Osteocyte (in vitro differentiated cells): ENCODE results near the gene PAK3. TPM values are rescaled to one million over a fixed set of nuclear protein-coding genes. Genes with fewer than 3 reads are reported as not detected.

Source experiments
- DNase-seq: peaks from one replicate; pipeline ENCODE4 v3.0.0; 2021; ENCODE audit warnings: mixed read lengths; ENCODE audit not compliant: unreplicated experiment; ENCODE audit errors: extremely low spot score
- H3K27ac Mint-ChIP-seq: one replicate; pipeline ENCODE4 v1.8.0; 2021; ENCODE audit warnings: mild to moderate bottlenecking, mixed read lengths; ENCODE audit not compliant: unreplicated experiment
- H3K27me3 Mint-ChIP-seq: one replicate; pipeline ENCODE4 v1.8.0; 2021; ENCODE audit warnings: mixed read lengths; ENCODE audit not compliant: unreplicated experiment
- H3K36me3 Mint-ChIP-seq: one replicate; pipeline ENCODE4 v1.8.0; 2021; ENCODE audit warnings: mixed read lengths; ENCODE audit not compliant: unreplicated experiment
- H3K4me1 Mint-ChIP-seq: one replicate; pipeline ENCODE4 v1.8.0; 2021; ENCODE audit warnings: mixed read lengths; ENCODE audit not compliant: unreplicated experiment
- H3K4me3 Mint-ChIP-seq: one replicate; pipeline ENCODE4 v1.8.0; 2021; ENCODE audit warnings: mild to moderate bottlenecking, moderate library complexity, mixed read lengths; ENCODE audit not compliant: unreplicated experiment
- H3K9me3 Mint-ChIP-seq: one replicate; pipeline ENCODE4 v1.8.0; 2021; ENCODE audit warnings: mixed read lengths; ENCODE audit not compliant: unreplicated experiment
- total RNA-seq: library from RNA; stranded (reverse); gene quantifications from 2 replicates; pipeline ENCODE4 v1.2.1, GENCODE V29; 2021
- TF ChIP-seq, protein P1 (sequence below): fragments of 200-600 bp; sonication (generic); IDR thresholded peaks from 2 replicates; pipeline ENCODE4 v1.5.0; 2021; ENCODE audit warnings: antibody characterized with exemption, mild to moderate bottlenecking, moderate library complexity

Gene PAK3
- total RNA-seq, 1 donor from 2014 or later: not detected

DNA sequence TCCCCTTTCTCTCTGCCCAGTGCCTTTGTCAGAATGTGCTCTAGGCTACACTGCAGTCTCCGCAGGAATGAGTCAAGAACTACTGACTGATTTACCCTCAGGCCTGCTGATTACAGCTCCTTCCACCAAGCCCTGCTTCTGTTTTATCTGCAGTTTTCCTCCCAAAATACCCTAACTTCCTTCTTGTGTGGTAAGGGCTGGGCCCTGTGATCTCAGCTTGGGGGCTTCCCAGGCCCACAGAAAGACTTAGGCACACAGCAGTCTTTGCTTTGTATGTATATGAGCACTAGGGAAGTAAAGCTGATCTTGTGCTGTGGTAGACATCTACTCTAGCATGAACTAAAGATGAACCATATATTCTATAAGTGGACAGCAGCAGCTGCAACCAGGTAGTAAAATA, 18.8 kb downstream of the PAK3 start:
- TF ChIP-seq, protein P1, sequence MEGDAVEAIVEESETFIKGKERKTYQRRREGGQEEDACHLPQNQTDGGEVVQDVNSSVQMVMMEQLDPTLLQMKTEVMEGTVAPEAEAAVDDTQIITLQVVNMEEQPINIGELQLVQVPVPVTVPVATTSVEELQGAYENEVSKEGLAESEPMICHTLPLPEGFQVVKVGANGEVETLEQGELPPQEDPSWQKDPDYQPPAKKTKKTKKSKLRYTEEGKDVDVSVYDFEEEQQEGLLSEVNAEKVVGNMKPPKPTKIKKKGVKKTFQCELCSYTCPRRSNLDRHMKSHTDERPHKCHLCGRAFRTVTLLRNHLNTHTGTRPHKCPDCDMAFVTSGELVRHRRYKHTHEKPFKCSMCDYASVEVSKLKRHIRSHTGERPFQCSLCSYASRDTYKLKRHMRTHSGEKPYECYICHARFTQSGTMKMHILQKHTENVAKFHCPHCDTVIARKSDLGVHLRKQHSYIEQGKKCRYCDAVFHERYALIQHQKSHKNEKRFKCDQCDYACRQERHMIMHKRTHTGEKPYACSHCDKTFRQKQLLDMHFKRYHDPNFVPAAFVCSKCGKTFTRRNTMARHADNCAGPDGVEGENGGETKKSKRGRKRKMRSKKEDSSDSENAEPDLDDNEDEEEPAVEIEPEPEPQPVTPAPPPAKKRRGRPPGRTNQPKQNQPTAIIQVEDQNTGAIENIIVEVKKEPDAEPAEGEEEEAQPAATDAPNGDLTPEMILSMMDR: no peak
- Mint-ChIP-seq H3K4me3 (no peak overlapping the region), H3K4me1 (no peaks in the 10 kb centered on the region)

DNA sequence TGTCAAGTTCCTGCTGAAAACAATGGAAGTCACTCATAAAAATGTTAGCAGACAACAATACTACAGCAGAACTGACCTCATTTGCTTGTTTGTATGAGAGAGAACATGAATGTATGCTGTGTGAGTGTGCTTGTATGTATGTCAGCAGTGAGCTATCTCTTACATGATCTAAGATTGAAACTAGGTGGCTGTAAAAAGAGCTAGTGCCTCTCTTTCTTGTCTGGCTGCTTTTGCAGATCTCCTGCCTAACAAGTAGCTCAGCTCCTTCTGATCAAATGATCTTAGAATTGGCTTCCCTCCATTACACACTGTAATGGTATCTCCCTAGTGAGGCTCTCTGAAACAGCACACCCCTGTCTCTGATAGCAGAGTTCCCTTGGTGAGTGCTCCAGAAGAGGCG, 20.7 kb downstream of the PAK3 start:
- Mint-ChIP-seq H3K36me3 (no peaks in the 10 kb centered on the region), H3K4me3 (no peak overlapping the region), H3K27me3 (no peaks in the 10 kb centered on the region), H3K4me1 (no peaks in the 10 kb centered on the region), H3K27ac (no peak overlapping the region), H3K9me3 (no peaks in the 10 kb centered on the region)
- TF ChIP-seq, protein P1: no peak
- no peak for DNase-seq

More for the DNA sequence above, 18.8 kb downstream of the PAK3 start:
- no peaks in the 10 kb centered on the region for H3K36me3 Mint-ChIP-seq
- no peak overlapping the region for H3K27ac Mint-ChIP-seq
- no peaks in the 10 kb centered on the region for H3K27me3 Mint-ChIP-seq
- H3K9me3 Mint-ChIP-seq: no peaks in the 10 kb centered on the region
- no peak for DNase-seq

DNA sequence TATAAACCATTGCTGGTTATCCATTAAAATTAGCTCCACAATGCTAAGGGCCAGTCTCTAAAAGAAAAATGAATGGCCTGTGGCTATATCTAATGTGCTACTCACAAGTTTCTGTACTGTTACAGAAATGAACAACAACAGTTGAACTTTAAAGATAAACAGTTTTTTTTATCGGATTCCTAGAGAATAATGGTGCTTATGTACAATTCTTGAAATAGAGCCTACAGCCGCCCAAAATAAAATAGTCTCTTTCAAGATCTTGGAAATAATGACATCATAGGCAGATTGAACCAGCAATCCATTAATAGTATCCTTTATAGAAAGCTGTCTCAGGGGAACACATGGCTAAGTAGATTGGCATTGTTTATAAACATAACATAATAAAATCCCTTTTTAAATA, 23.4 kb downstream of the PAK3 start:
- no peak overlapping the region for H3K4me3 Mint-ChIP-seq
- H3K27me3 Mint-ChIP-seq: no peaks in the 10 kb centered on the region
- H3K27ac Mint-ChIP-seq: no peak overlapping the region
- no peaks in the 10 kb centered on the region for H3K4me1 Mint-ChIP-seq
- TF ChIP-seq, protein P1: no peak
- H3K36me3 Mint-ChIP-seq: no peaks in the 10 kb centered on the region
- no peak for DNase-seq
- no peaks in the 10 kb centered on the region for H3K9me3 Mint-ChIP-seq

DNA sequence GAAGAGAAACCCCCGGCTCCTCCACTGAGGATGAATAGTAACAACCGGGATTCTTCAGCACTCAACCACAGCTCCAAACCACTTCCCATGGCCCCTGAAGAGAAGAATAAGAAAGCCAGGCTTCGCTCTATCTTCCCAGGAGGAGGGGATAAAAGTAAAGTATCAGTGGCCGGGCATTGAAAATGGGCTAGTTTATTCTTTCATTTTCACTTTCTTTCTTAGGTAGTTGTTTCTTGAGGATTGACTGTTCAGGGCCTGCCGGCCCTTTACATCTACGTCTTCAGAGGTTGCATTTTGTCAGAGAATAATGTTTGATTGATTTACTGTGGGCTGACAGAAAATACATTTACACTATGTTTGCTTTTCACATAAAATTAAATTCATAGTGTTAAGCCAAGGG, 27.1 kb downstream of the PAK3 start:
- DNase-seq: no peak
- H3K4me1 Mint-ChIP-seq: no peaks in the 10 kb centered on the region
- TF ChIP-seq, protein P1: no peak
- no peaks in the 10 kb centered on the region for H3K9me3 Mint-ChIP-seq
- H3K36me3 Mint-ChIP-seq: no peaks in the 10 kb centered on the region
- no peak overlapping the region for H3K27ac Mint-ChIP-seq
- H3K4me3 Mint-ChIP-seq: no peak overlapping the region
- no peaks in the 10 kb centered on the region for H3K27me3 Mint-ChIP-seq

DNA sequence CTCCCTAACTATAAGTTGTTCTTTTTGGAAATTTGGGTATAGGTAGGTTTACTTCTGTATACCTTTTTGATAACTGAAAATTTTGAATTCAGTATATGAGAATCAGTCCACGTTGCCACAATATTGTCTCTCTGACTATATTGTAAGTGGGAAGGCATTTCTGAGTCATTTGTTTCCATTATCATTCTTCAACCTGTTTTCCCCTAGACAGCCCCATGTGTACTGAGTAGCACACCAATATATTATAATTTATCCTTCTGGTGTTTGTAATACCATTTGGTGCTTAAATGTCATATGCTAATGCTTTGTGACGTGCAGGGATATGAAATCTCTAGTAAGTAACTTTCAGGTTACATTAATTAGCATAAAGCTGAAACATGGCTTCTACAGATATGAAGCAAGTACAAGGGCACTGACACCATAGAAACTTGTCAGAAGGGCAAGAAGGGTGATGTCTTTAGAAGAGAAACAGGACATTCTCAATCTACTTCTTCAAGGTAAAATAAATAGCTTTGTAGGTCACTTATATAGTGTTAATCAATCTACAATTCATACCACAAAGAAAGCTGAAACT, 27.7 kb downstream of the PAK3 start:
- Mint-ChIP-seq H3K27me3 (no peaks in the 10 kb centered on the region), H3K4me3 (no peak overlapping the region), H3K27ac (no peak overlapping the region), H3K4me1 (no peaks in the 10 kb centered on the region), H3K36me3 (no peaks in the 10 kb centered on the region), H3K9me3 (no peaks in the 10 kb centered on the region)
- TF ChIP-seq, protein P1: no peak
- DNase-seq: no peak
